Hepatocyte (in vitro differentiated cells): ENCODE results near the gene CACNA1C.

Source experiments
- EZH2 ChIP-seq: fragments of 200-600 bp; sonication (generic); IDR thresholded peaks from 2 replicates; pipeline ENCODE4 v1.6.1; 2016; ENCODE audit warnings: antibody characterized with exemption, mild to moderate bottlenecking, borderline replicate concordance
- EZH2phosphoT487 ChIP-seq: fragments of 200-600 bp; sonication (generic); IDR thresholded peaks from one replicate; pipeline ENCODE4 v1.6.1; 2018; ENCODE audit warnings: antibody characterized with exemption, mild to moderate bottlenecking, low read depth, moderate library complexity; ENCODE audit not compliant: unreplicated experiment, severe bottlenecking
- TF ChIP-seq, protein P1 (sequence below): fragments of 200-600 bp; sonication (generic); IDR thresholded peaks from 2 replicates; pipeline ENCODE4 v1.5.1; 2016; ENCODE audit warnings: antibody characterized with exemption, mild to moderate bottlenecking; ENCODE audit not compliant: poor library complexity

DNA sequence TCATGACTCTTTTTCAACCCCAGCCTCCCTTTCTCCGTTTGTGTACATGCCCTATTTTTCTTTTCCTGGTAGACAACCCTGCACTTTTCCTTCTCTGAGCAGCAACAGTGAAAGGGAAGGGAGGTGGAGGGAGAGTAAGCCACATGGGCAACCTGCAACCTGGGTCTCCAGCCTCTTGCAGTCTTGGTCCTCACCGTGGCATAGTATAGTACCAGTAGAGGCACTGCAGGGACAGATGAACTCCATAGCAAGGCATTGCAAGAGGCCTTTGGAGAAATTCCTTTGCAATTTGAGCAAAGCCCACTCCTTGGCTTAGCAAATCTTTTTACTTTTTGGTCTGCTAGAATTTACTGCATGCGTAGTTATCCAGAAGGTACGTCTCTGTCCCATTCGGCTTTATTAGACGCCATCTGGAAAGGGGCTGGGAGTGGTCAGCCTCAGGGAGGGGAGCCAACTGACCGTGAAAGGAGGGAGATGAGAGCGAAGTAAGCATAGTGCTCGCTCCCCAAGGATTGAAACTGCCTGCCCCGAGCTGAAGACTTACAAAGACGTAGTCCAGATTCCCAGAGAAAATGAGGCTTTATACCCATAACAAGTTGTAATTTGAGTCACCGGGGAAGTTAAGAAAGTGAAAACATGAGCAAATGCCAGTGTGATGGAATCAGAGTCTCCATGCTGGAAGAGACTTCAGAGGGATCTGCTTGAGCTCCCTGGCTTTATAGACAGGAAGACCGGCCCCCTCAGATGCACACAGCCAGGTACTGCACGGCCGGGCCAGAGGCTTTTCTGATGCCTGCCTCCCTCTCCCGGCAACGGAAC is 332.0 kb downstream of the CACNA1C start:
- TF ChIP-seq, protein P1, sequence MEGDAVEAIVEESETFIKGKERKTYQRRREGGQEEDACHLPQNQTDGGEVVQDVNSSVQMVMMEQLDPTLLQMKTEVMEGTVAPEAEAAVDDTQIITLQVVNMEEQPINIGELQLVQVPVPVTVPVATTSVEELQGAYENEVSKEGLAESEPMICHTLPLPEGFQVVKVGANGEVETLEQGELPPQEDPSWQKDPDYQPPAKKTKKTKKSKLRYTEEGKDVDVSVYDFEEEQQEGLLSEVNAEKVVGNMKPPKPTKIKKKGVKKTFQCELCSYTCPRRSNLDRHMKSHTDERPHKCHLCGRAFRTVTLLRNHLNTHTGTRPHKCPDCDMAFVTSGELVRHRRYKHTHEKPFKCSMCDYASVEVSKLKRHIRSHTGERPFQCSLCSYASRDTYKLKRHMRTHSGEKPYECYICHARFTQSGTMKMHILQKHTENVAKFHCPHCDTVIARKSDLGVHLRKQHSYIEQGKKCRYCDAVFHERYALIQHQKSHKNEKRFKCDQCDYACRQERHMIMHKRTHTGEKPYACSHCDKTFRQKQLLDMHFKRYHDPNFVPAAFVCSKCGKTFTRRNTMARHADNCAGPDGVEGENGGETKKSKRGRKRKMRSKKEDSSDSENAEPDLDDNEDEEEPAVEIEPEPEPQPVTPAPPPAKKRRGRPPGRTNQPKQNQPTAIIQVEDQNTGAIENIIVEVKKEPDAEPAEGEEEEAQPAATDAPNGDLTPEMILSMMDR: peak; percentile 32
- TF ChIP-seq EZH2phosphoT487 (no peak), EZH2 (no peak)
